GM23248 (cell line): ENCODE measurements around the gene GDF7. TPM values are rescaled to one million over a fixed set of nuclear protein-coding genes. Genes with fewer than 3 reads are reported as not detected.

Experiments
- DNase-seq: peaks from one replicate; pipeline ENCODE4 v3.0.0-alpha.2; 2015
- H2AFZ ChIP-seq: fragments of 200-600 bp; sonication (generic); 2 replicates; pipeline ENCODE4 v1.6.1; 2016; ENCODE audit warnings: antibody characterized with exemption
- H3F3A ChIP-seq: fragments of 200-600 bp; sonication (generic); 2 replicates; pipeline ENCODE4 v1.6.1; 2016; ENCODE audit warnings: mild to moderate bottlenecking, antibody characterized with exemption, mixed run types; ENCODE audit not compliant: insufficient read depth
- H3K27ac ChIP-seq: fragments of 200-600 bp; sonication (generic); 2 replicates; pipeline ENCODE4 v1.5.1; 2016; ENCODE audit warnings: mild to moderate bottlenecking
- H3K27me3 ChIP-seq: fragments of 200-600 bp; sonication (generic); replicated peaks from 2 replicates; pipeline ENCODE4 v1.6.1; 2016; ENCODE audit warnings: mild to moderate bottlenecking; ENCODE audit not compliant: insufficient read depth
- H3K36me3 ChIP-seq: fragments of 200-600 bp; sonication (generic); 2 replicates; pipeline ENCODE4 v1.6.1; 2016; ENCODE audit warnings: low read depth, mild to moderate bottlenecking
- H3K4me1 ChIP-seq: fragments of 200-600 bp; sonication (generic); 2 replicates; pipeline ENCODE4 v1.6.1; 2016; ENCODE audit warnings: mild to moderate bottlenecking; ENCODE audit not compliant: insufficient read depth
- H3K4me2 ChIP-seq: fragments of 200-600 bp; sonication (generic); one replicate; pipeline ENCODE4 v1.6.1; 2016; ENCODE audit warnings: mild to moderate bottlenecking; ENCODE audit not compliant: unreplicated experiment
- H3K4me3 ChIP-seq: fragments of 200-600 bp; sonication (generic); 2 replicates; pipeline ENCODE4 v1.5.1; 2016; ENCODE audit warnings: mild to moderate bottlenecking
- H3K79me2 ChIP-seq: fragments of 200-600 bp; sonication (generic); 2 replicates; pipeline ENCODE4 v1.6.1; 2016; ENCODE audit warnings: mild to moderate bottlenecking; ENCODE audit not compliant: insufficient read depth
- H3K9ac ChIP-seq: fragments of 200-600 bp; sonication (generic); 2 replicates; pipeline ENCODE4 v1.6.1; 2016; ENCODE audit warnings: mild to moderate bottlenecking
- H3K9me2 ChIP-seq: fragments of 200-600 bp; sonication (generic); 2 replicates; pipeline ENCODE4 v1.6.1; 2016; ENCODE audit warnings: mixed run types, mild to moderate bottlenecking, moderate library complexity; ENCODE audit not compliant: insufficient read depth
- H3K9me3 ChIP-seq: fragments of 200-600 bp; sonication (generic); one replicate; pipeline ENCODE4 v1.6.1; 2017; ENCODE audit warnings: low read depth
- H4K20me1 ChIP-seq: fragments of 200-600 bp; sonication (generic); 2 replicates; pipeline ENCODE4 v1.6.0; 2016; ENCODE audit not compliant: insufficient read depth
- EZH2 ChIP-seq: fragments of 200-600 bp; sonication (generic); IDR thresholded peaks from 2 replicates; pipeline ENCODE4 v1.6.1; 2018; ENCODE audit warnings: antibody characterized with exemption, mild to moderate bottlenecking; ENCODE audit not compliant: insufficient read depth, poor library complexity, severe bottlenecking
- EZH2phosphoT487 ChIP-seq: fragments of 200-600 bp; sonication (generic); IDR thresholded peaks from 2 replicates; pipeline ENCODE4 v1.6.1; 2018; ENCODE audit warnings: antibody characterized with exemption, moderate library complexity, mild to moderate bottlenecking, low read depth; ENCODE audit not compliant: insufficient read depth
- WGBS, 2 experiments: methylation state at CpG; one replicate each; pipeline ENCODE4 v1.1.6; 2015 to 2017; ENCODE audit warnings: low lambda C conversion rate in 2 of 2, low coverage in 1 of 2; ENCODE audit errors: missing lambda C conversion rate in 2 of 2; 5-methylcytosine and 5-hydroxymethylcytosine counted together
- in situ Hi-C: fragments of 300-500 bp; cut with MboI; formaldehyde crosslinking; loops from 2 replicates; pipeline ENCODE4 v1.15.0; 2020
- polyA plus RNA-seq: library from polyadenylated mRNA; unstranded; fragments of >200 nt; fragmentation: Nextera tagmentation; extraction: Ambion mirVana; gene quantifications from 2 replicates; pipeline ENCODE4 v1.2.1, GENCODE V29; 2016
- total RNA-seq: library from RNA; depleted of rRNA; stranded (reverse); fragments of >200 nt; shearing (Covaris generic); gene quantifications from 2 replicates; pipeline ENCODE4 v1.2.3, GENCODE V29; 2014

The GDF7 gene
- total and polyA plus RNA-seq, 2 experiments from 2014 or later: 0.03 TPM; not detected in 1

GRCh38 chr2:20626698-20627513 lies 40.0 kb upstream of the GDF7 start:
- no peak overlapping the region for H2AFZ ChIP-seq
- H4K20me1 ChIP-seq: no peaks in the 10 kb centered on the region
- no peak overlapping the region for H3K9ac ChIP-seq
- H3K4me3 ChIP-seq: no peak overlapping the region
- H3K9me2 ChIP-seq: no peaks in the 10 kb centered on the region
- in situ Hi-C loops: no loop called here
- H3K27me3 ChIP-seq: no peaks in the 10 kb centered on the region
- H3K9me3 ChIP-seq: no peaks in the 10 kb centered on the region
- WGBS, 2 experiments: 97% methylated on average over 18 to 20 of the region's 20 CpGs
- no peaks in the 10 kb centered on the region for H3F3A ChIP-seq
- H3K4me2 ChIP-seq: no peak overlapping the region
- DNase-seq: no peak
- no peaks in the 10 kb centered on the region for H3K36me3 ChIP-seq
- no peaks in the 10 kb centered on the region for H3K4me1 ChIP-seq
- no peak overlapping the region for H3K27ac ChIP-seq
- H3K79me2 ChIP-seq: no peaks in the 10 kb centered on the region
- no peak for TF ChIP-seq EZH2

- H3K9me2 ChIP-seq: no peaks in the 10 kb centered on the region
- H3K36me3 ChIP-seq: no peaks in the 10 kb centered on the region
- H3K4me3 ChIP-seq: no peak overlapping the region
- TF ChIP-seq EZH2phosphoT487: no peak
- H3K9ac ChIP-seq: no peak overlapping the region
- no peaks in the 10 kb centered on the region for H3K4me1 ChIP-seq
- DNase-seq: no peak
- 92 to 94% methylated on average over 16 of the region's 16 CpGs for WGBS, 2 experiments
- H3K79me2 ChIP-seq: no peaks in the 10 kb centered on the region
- no peaks in the 10 kb centered on the region for H3F3A ChIP-seq
- in situ Hi-C loops: no loop called here
- H3K27ac ChIP-seq: no peak overlapping the region
- H3K27me3 ChIP-seq: no peaks in the 10 kb centered on the region
- H4K20me1 ChIP-seq: no peaks in the 10 kb centered on the region
- H2AFZ ChIP-seq: no peak overlapping the region
- H3K9me3 ChIP-seq: no peaks in the 10 kb centered on the region
- H3K4me2 ChIP-seq: no peak overlapping the region
Measured at GRCh38 chr2:20627712-20628380, 39.1 kb upstream of the GDF7 start.

- TF ChIP-seq EZH2 (no peak), EZH2phosphoT487 (no peak)
- Histone ChIP-seq H3K9me3 (no peaks in the 10 kb centered on the region), H3K9ac (no peak overlapping the region), H4K20me1 (no peaks in the 10 kb centered on the region), H3K79me2 (no peaks in the 10 kb centered on the region), H3K4me2 (no peak overlapping the region), H3K27ac (no peak overlapping the region), H3F3A (no peaks in the 10 kb centered on the region), H3K36me3 (no peaks in the 10 kb centered on the region), H2AFZ (no peak overlapping the region), H3K27me3 (no peaks in the 10 kb centered on the region), H3K9me2 (no peaks in the 10 kb centered on the region), H3K4me1 (no peaks in the 10 kb centered on the region), H3K4me3 (no peak overlapping the region)
- 88 to 97% methylated on average over 6 of the region's 6 CpGs for WGBS, 2 experiments
- no peak for DNase-seq
- in situ Hi-C loops: no loop called here
Measured at GRCh38 chr2:20629181-20629580, 37.8 kb upstream of the GDF7 start.

GRCh38 chr2:20629581-20630171 lies 37.3 kb upstream of the GDF7 start:
- H3K4me3 ChIP-seq: no peak overlapping the region
- H3K9me2 ChIP-seq: no peaks in the 10 kb centered on the region
- DNase-seq: no peak
- WGBS, 2 experiments: 92 to 94% methylated on average over 12 of the region's 12 CpGs
- no peak overlapping the region for H3K9ac ChIP-seq
- in situ Hi-C loops: loop anchor here (10.0 kb wide), 1 partner anchor 175 kb away; no protein-coding TSS in a partner anchor
- H3F3A ChIP-seq: no peaks in the 10 kb centered on the region
- TF ChIP-seq EZH2phosphoT487 (no peak), EZH2 (no peak)
- H3K27me3 ChIP-seq: no peaks in the 10 kb centered on the region
- H3K4me2 ChIP-seq: no peak overlapping the region
- H3K36me3 ChIP-seq: no peaks in the 10 kb centered on the region
- no peaks in the 10 kb centered on the region for H3K79me2 ChIP-seq
- no peaks in the 10 kb centered on the region for H3K9me3 ChIP-seq
- no peaks in the 10 kb centered on the region for H4K20me1 ChIP-seq
- no peak overlapping the region for H2AFZ ChIP-seq
- 0 out of 2 replicates have a peak, but pooled peaks cover 5% of the 10 kb centered on the region for H3K4me1 ChIP-seq
- H3K27ac ChIP-seq: no peak overlapping the region
